ENCODE measurements around the gene MOB4.
A peak's percentile ranks its signal among the peaks of the same experiment; 100 is the strongest.
"Not testable (repeated sequence)": the region's sequence is repeated elsewhere in the genome, so short reads cannot be mapped to it uniquely, and the experiment has no call there.

Gene MOB4

GRCh38 chr2:197548582-197548981, 32.7 kb downstream of the MOB4 start:
- H3K27ac ChIP-seq (ENCODE audit: low read length, poor library complexity, severe bottlenecking) = no peak overlapping the region
- H3K27me3 ChIP-seq (ENCODE audit: control insufficient read depth in 1 of 2, insufficient read depth in 1 of 2, low read length in 2 of 2) = no peaks in the 10 kb centered on the region
- H3K9ac ChIP-seq (ENCODE audit: low read length) = no peak overlapping the region
- H2BK5ac ChIP-seq (ENCODE audit: low read depth, low read length, poor library complexity, severe bottlenecking) = no peak overlapping the region
- no peaks in the 10 kb centered on the region for H3K4me1 ChIP-seq (ENCODE audit: control insufficient read depth, insufficient read depth, low read depth, low read length)
- H3K79me1 ChIP-seq (replicated peaks; ENCODE audit: low read length, poor library complexity, severe bottlenecking) = peaks cover 14% of the 10 kb centered on the region
- no peak overlapping the region for H4K8ac ChIP-seq (ENCODE audit: low read length)
- no peak overlapping the region for H3K4me2 ChIP-seq (ENCODE audit: low read length, poor library complexity, severe bottlenecking)
- peaks cover 19 to 88% of the 10 kb centered on the region in 2 experiments for H3K36me3 ChIP-seq (ENCODE audit: control insufficient read depth in 1 of 2, insufficient read depth in 2 of 2, low read depth in 1 of 2, low read length in 2 of 2)
- H3K9me3 ChIP-seq (ENCODE audit: control insufficient read depth, low read length) = no peaks in the 10 kb centered on the region
- H3K23ac ChIP-seq (ENCODE audit: low read length in 2 of 2) = no peak overlapping the region
- H2BK120ac ChIP-seq (ENCODE audit: low read depth, low read length) = no peak overlapping the region
- no peak overlapping the region for H3K4ac ChIP-seq (ENCODE audit: low read depth in 1 of 2, low read length in 2 of 2)
- no peak overlapping the region for H2BK12ac ChIP-seq (ENCODE audit: low read length in 2 of 2)
- H3K18ac ChIP-seq (ENCODE audit: low read depth in 1 of 2, low read length in 2 of 2) = no peak overlapping the region
- DNase-seq = no peak
- no peak overlapping the region for H2AFZ ChIP-seq (ENCODE audit: low read depth, low read length)
- H2AK5ac ChIP-seq (ENCODE audit: low read length, severe bottlenecking) = no peak overlapping the region
- WGBS = 97% methylated on average over 4 of the region's 5 CpGs
- no peak overlapping the region for H3K4me3 ChIP-seq (ENCODE audit: insufficient read depth in 1 of 2, low read depth in 1 of 2, low read length in 2 of 2)
- no peak overlapping the region for H2BK15ac ChIP-seq (ENCODE audit: low read depth, poor library complexity, severe bottlenecking)
- H3K14ac ChIP-seq (ENCODE audit: low read length in 2 of 2) = no peak overlapping the region
- no peak overlapping the region for H4K91ac ChIP-seq (ENCODE audit: low read length)

GRCh38 chr2:197551260-197551659, 35.4 kb downstream of the MOB4 start:
- H4K8ac ChIP-seq (ENCODE audit: low read length); H3K9ac ChIP-seq (ENCODE audit: low read length); H2AK5ac ChIP-seq (ENCODE audit: low read length, severe bottlenecking); H2AFZ ChIP-seq (ENCODE audit: low read depth, low read length); H2BK120ac ChIP-seq (ENCODE audit: low read depth, low read length); H3K79me1 ChIP-seq (replicated peaks; ENCODE audit: low read length, poor library complexity, severe bottlenecking); H3K4ac ChIP-seq (ENCODE audit: low read depth in 1 of 2, low read length in 2 of 2); DNase-seq; H3K23ac ChIP-seq (ENCODE audit: low read length in 2 of 2); H3K27ac ChIP-seq (ENCODE audit: low read length, poor library complexity, severe bottlenecking); H2BK15ac ChIP-seq (ENCODE audit: low read depth, poor library complexity, severe bottlenecking); H3K18ac ChIP-seq (ENCODE audit: low read depth in 1 of 2, low read length in 2 of 2); H2BK5ac ChIP-seq (ENCODE audit: low read depth, low read length, poor library complexity, severe bottlenecking); H2BK12ac ChIP-seq (ENCODE audit: low read length in 2 of 2); H3K4me3 ChIP-seq (ENCODE audit: insufficient read depth in 1 of 2, low read depth in 1 of 2, low read length in 2 of 2); H3K14ac ChIP-seq (ENCODE audit: low read length in 2 of 2); H3K9me3 ChIP-seq (ENCODE audit: control insufficient read depth, low read length); H3K27me3 ChIP-seq (ENCODE audit: control insufficient read depth in 1 of 2, insufficient read depth in 1 of 2, low read length in 2 of 2); H3K4me2 ChIP-seq (ENCODE audit: low read length, poor library complexity, severe bottlenecking); H3K4me1 ChIP-seq (ENCODE audit: control insufficient read depth, insufficient read depth, low read depth, low read length); H4K91ac ChIP-seq (ENCODE audit: low read length): not testable (repeated sequence)
- 100% methylated on average over 2 of the region's 2 CpGs for WGBS
- H3K36me3 ChIP-seq (ENCODE audit: control insufficient read depth in 1 of 2, insufficient read depth in 2 of 2, low read depth in 1 of 2, low read length in 2 of 2) = peaks cover 15 to 83% of the 10 kb centered on the region in 2 experiments

- Histone ChIP-seq H3K4me1 (ENCODE audit: control insufficient read depth, insufficient read depth, low read depth, low read length) (no peaks in the 10 kb centered on the region), H2BK120ac (ENCODE audit: low read depth, low read length) (no peak overlapping the region), H3K14ac (ENCODE audit: low read length in 2 of 2) (no peak overlapping the region), H2BK12ac (ENCODE audit: low read length in 2 of 2) (no peak overlapping the region), H4K91ac (ENCODE audit: low read length) (no peak overlapping the region), H3K18ac (ENCODE audit: low read depth in 1 of 2, low read length in 2 of 2) (no peak overlapping the region), H2AFZ (ENCODE audit: low read depth, low read length) (no peak overlapping the region), H3K27me3 (ENCODE audit: control insufficient read depth in 1 of 2, insufficient read depth in 1 of 2, low read length in 2 of 2) (no peaks in the 10 kb centered on the region), H2BK5ac (ENCODE audit: low read depth, low read length, poor library complexity, severe bottlenecking) (no peak overlapping the region), H3K23ac (ENCODE audit: low read length in 2 of 2) (no peak overlapping the region), H4K8ac (ENCODE audit: low read length) (no peak overlapping the region), H2BK15ac (ENCODE audit: low read depth, poor library complexity, severe bottlenecking) (no peak overlapping the region), H3K9me3 (ENCODE audit: control insufficient read depth, low read length) (no peaks in the 10 kb centered on the region), H2AK5ac (ENCODE audit: low read length, severe bottlenecking) (no peak overlapping the region), H3K36me3 (ENCODE audit: control insufficient read depth in 1 of 2, insufficient read depth in 2 of 2, low read depth in 1 of 2, low read length in 2 of 2) (peaks cover 17 to 76% of the 10 kb centered on the region in 2 experiments), H3K27ac (ENCODE audit: low read length, poor library complexity, severe bottlenecking) (no peak overlapping the region), H3K4ac (ENCODE audit: low read depth in 1 of 2, low read length in 2 of 2) (no peak overlapping the region), H3K4me2 (ENCODE audit: low read length, poor library complexity, severe bottlenecking) (no peak overlapping the region), H3K4me3 (ENCODE audit: insufficient read depth in 1 of 2, low read depth in 1 of 2, low read length in 2 of 2) (no peak overlapping the region), H3K79me1 (replicated peaks; ENCODE audit: low read length, poor library complexity, severe bottlenecking) (peaks cover 2% of the 10 kb centered on the region), H3K9ac (ENCODE audit: low read length) (no peak overlapping the region)
- no peak for DNase-seq
These were observed 39.6 kb downstream of the MOB4 start for GRCh38 chr2:197555467-197555866.

- H3K27me3 ChIP-seq (ENCODE audit: control insufficient read depth in 1 of 2, insufficient read depth in 1 of 2, low read length in 2 of 2) = no peaks in the 10 kb centered on the region
- no peak overlapping the region for H3K23ac ChIP-seq (ENCODE audit: low read length in 2 of 2)
- no peak overlapping the region for H2BK120ac ChIP-seq (ENCODE audit: low read depth, low read length)
- H3K4me2 ChIP-seq (ENCODE audit: low read length, poor library complexity, severe bottlenecking) = no peak overlapping the region
- H2AFZ ChIP-seq (ENCODE audit: low read depth, low read length) = no peak overlapping the region
- no peak overlapping the region for H2BK12ac ChIP-seq (ENCODE audit: low read length in 2 of 2)
- peaks cover 23 to 66% of the 10 kb centered on the region in 2 experiments for H3K36me3 ChIP-seq (ENCODE audit: control insufficient read depth in 1 of 2, insufficient read depth in 2 of 2, low read depth in 1 of 2, low read length in 2 of 2)
- H3K4ac ChIP-seq (ENCODE audit: low read depth in 1 of 2, low read length in 2 of 2) = no peak overlapping the region
- no peak overlapping the region for H3K14ac ChIP-seq (ENCODE audit: low read length in 2 of 2)
- H3K4me1 ChIP-seq (ENCODE audit: control insufficient read depth, insufficient read depth, low read depth, low read length) = no peaks in the 10 kb centered on the region
- no peak overlapping the region for H2AK5ac ChIP-seq (ENCODE audit: low read length, severe bottlenecking)
- H4K8ac ChIP-seq (ENCODE audit: low read length) = no peak overlapping the region
- H3K27ac ChIP-seq (ENCODE audit: low read length, poor library complexity, severe bottlenecking) = no peak overlapping the region
- 92% methylated on average over 1 of the region's 1 CpG for WGBS
- H4K91ac ChIP-seq (ENCODE audit: low read length) = no peak overlapping the region
- no peak overlapping the region for H3K4me3 ChIP-seq (ENCODE audit: insufficient read depth in 1 of 2, low read depth in 1 of 2, low read length in 2 of 2)
- peak; percentile 49 for DNase-seq
- no peak overlapping the region for H2BK5ac ChIP-seq (ENCODE audit: low read depth, low read length, poor library complexity, severe bottlenecking)
- no peak overlapping the region for H3K9ac ChIP-seq (ENCODE audit: low read length)
- peaks cover 2% of the 10 kb centered on the region for H3K79me1 ChIP-seq (replicated peaks; ENCODE audit: low read length, poor library complexity, severe bottlenecking)
- no peak overlapping the region for H3K18ac ChIP-seq (ENCODE audit: low read depth in 1 of 2, low read length in 2 of 2)
- H3K9me3 ChIP-seq (ENCODE audit: control insufficient read depth, low read length) = no peaks in the 10 kb centered on the region
- H2BK15ac ChIP-seq (ENCODE audit: low read depth, poor library complexity, severe bottlenecking) = no peak overlapping the region
These were observed 40.6 kb downstream of the MOB4 start for GRCh38 chr2:197556456-197556855.
